HepG2 (cell line): Measurements from ENCODE around the gene PRKCE. TPM values are rescaled to one million over a fixed set of nuclear protein-coding genes. Genes with fewer than 3 reads are reported as not detected.

Experiments
- DNMT1 ChIP-seq: sonication (generic); formaldehyde crosslinking; IDR thresholded peaks from 2 replicates; pipeline ENCODE4 v1.5.1; 2020; ENCODE audit warnings: mild to moderate bottlenecking, missing genetic modification reagents
- GZF1 ChIP-seq: sonication (generic); formaldehyde crosslinking; IDR thresholded peaks from 2 replicates; pipeline ENCODE4 v1.5.1; 2020; ENCODE audit warnings: mild to moderate bottlenecking, missing genetic modification reagents
- KDM6A ChIP-seq: IDR thresholded peaks from 2 replicates; pipeline ENCODE4 v1.6.1; 2016; ENCODE audit warnings: low read depth
- KMT2B ChIP-seq: IDR thresholded peaks from 2 replicates; pipeline ENCODE4 v1.6.1; 2016; ENCODE audit warnings: missing genetic modification reagents, missing compliant biosample characterization
- MED1 ChIP-seq: sonication (generic); formaldehyde crosslinking; IDR thresholded peaks from 2 replicates; pipeline ENCODE4 v1.4.0; 2020; ENCODE audit warnings: missing genetic modification reagents
- MLLT10 ChIP-seq: sonication (generic); formaldehyde crosslinking; IDR thresholded peaks from 2 replicates; pipeline ENCODE4 v1.4.0; 2020; ENCODE audit warnings: missing genetic modification reagents
- POLR2AphosphoS2 ChIP-seq: IDR thresholded peaks from 2 replicates; pipeline ENCODE4 v1.6.1; 2011; ENCODE audit warnings: low read depth, low read length, improper control_type of control experiment
- TOPORS ChIP-seq: sonication (generic); formaldehyde crosslinking; IDR thresholded peaks from 2 replicates; pipeline ENCODE4 v1.8.0; 2023; ENCODE audit warnings: mild to moderate bottlenecking, missing genetic modification reagents
- ZNF44 ChIP-seq: sonication (generic); formaldehyde crosslinking; IDR thresholded peaks from 2 replicates; pipeline ENCODE4 v1.5.1; 2020; ENCODE audit warnings: mild to moderate bottlenecking, missing genetic modification reagents
- polyA plus RNA-seq, 8 experiments: library from polyadenylated mRNA; depleted of rRNA in 3 of 8; stranded (reverse) in 7 of 8; unstranded in 1 of 8; fragments of >200 nt; fragmentation: Illumina TruSeq in 4 of 8; extraction: Trizol in 4 of 8; gene quantifications; 2 replicates each; pipeline versions ENCODE4 v1.2.1 to v1.2.3, GENCODE V29; 2011 to 2016; ENCODE audit warnings: low read depth in 4 of 8, missing spikeins in 1 of 8, mixed read lengths in 1 of 8; ENCODE audit not compliant: insufficient read depth in 1 of 8
- total RNA-seq, 5 experiments: library from RNA; depleted of rRNA; stranded (reverse); fragments of >200 nt; fragmentation: Illumina TruSeq; extraction: Trizol; gene quantifications; 2 replicates each; pipeline ENCODE4 v1.2.3, GENCODE V29; 2016; ENCODE audit warnings: low read depth in 1 of 5
- TF ChIP-seq, protein P1 (sequence below): sonication (generic); formaldehyde crosslinking; IDR thresholded peaks from 2 replicates; pipeline ENCODE4 v1.5.0; 2020; ENCODE audit warnings: mild to moderate bottlenecking, missing genetic modification reagents, borderline replicate concordance
- TF ChIP-seq, protein P2 (sequence below): sonication (generic); formaldehyde crosslinking; IDR thresholded peaks from 2 replicates; pipeline ENCODE4 v1.5.1; 2020; ENCODE audit warnings: mild to moderate bottlenecking, moderate library complexity, missing genetic modification reagents
- TF ChIP-seq, protein P3 (sequence below): sonication (generic); formaldehyde crosslinking; IDR thresholded peaks from 2 replicates; pipeline ENCODE4 v1.5.1; 2020; ENCODE audit warnings: missing genetic modification reagents, mild to moderate bottlenecking, borderline replicate concordance
- TF ChIP-seq, protein P4 (sequence below): sonication (generic); formaldehyde crosslinking; IDR thresholded peaks from 2 replicates; pipeline ENCODE4 v1.9.0; 2021; ENCODE audit warnings: missing genetic modification reagents, borderline replicate concordance
- TF ChIP-seq, protein P5 (sequence below): sonication (generic); formaldehyde crosslinking; IDR thresholded peaks from 2 replicates; pipeline ENCODE4 v1.4.0; 2020; ENCODE audit warnings: missing genetic modification reagents

PRKCE gene
- total and polyA plus RNA-seq, 2 of the 13 experiments (the other 11 are each of a cell fraction or from before 2014, with no cell fraction given): 1.0 to 3.9 TPM

DNA sequence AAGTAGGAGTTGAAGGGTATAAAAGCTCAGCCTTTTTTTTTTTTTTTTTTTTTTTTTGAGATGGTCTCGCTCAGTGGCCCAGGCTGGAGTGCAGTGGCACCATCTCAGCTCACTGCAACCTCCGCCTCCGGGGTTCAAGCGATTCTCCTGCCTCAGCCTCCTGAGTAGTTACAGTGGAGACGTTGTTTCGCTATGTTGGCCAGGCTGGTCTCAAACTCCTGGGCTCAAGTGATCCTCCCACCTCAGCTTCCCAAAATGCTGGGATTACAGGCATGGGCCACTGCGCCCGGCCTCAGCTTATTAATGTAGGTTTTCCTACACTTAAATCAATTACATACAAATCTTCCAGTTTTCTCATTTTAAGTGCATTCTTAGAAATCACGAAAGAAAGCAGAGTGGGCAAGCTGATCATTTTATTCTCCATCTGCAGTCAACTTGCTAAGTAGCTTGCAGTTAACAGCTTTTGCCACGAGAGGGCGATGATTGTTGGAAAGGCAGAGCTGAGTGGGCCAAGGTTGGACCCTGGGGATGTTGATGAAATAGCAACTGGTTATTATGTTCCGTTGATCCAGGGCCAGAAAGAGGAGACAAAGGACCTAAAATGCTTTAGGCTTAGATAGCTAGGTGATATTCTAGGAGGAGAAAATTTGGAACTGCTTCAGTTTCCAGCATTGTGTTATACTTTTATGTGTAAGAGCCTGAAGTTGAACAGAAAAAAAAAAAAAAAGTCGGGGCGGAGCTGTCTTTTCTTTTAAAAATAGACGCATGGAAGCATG lies 411.4 kb downstream of the PRKCE start (continued):
- TF ChIP-seq, protein P1, sequence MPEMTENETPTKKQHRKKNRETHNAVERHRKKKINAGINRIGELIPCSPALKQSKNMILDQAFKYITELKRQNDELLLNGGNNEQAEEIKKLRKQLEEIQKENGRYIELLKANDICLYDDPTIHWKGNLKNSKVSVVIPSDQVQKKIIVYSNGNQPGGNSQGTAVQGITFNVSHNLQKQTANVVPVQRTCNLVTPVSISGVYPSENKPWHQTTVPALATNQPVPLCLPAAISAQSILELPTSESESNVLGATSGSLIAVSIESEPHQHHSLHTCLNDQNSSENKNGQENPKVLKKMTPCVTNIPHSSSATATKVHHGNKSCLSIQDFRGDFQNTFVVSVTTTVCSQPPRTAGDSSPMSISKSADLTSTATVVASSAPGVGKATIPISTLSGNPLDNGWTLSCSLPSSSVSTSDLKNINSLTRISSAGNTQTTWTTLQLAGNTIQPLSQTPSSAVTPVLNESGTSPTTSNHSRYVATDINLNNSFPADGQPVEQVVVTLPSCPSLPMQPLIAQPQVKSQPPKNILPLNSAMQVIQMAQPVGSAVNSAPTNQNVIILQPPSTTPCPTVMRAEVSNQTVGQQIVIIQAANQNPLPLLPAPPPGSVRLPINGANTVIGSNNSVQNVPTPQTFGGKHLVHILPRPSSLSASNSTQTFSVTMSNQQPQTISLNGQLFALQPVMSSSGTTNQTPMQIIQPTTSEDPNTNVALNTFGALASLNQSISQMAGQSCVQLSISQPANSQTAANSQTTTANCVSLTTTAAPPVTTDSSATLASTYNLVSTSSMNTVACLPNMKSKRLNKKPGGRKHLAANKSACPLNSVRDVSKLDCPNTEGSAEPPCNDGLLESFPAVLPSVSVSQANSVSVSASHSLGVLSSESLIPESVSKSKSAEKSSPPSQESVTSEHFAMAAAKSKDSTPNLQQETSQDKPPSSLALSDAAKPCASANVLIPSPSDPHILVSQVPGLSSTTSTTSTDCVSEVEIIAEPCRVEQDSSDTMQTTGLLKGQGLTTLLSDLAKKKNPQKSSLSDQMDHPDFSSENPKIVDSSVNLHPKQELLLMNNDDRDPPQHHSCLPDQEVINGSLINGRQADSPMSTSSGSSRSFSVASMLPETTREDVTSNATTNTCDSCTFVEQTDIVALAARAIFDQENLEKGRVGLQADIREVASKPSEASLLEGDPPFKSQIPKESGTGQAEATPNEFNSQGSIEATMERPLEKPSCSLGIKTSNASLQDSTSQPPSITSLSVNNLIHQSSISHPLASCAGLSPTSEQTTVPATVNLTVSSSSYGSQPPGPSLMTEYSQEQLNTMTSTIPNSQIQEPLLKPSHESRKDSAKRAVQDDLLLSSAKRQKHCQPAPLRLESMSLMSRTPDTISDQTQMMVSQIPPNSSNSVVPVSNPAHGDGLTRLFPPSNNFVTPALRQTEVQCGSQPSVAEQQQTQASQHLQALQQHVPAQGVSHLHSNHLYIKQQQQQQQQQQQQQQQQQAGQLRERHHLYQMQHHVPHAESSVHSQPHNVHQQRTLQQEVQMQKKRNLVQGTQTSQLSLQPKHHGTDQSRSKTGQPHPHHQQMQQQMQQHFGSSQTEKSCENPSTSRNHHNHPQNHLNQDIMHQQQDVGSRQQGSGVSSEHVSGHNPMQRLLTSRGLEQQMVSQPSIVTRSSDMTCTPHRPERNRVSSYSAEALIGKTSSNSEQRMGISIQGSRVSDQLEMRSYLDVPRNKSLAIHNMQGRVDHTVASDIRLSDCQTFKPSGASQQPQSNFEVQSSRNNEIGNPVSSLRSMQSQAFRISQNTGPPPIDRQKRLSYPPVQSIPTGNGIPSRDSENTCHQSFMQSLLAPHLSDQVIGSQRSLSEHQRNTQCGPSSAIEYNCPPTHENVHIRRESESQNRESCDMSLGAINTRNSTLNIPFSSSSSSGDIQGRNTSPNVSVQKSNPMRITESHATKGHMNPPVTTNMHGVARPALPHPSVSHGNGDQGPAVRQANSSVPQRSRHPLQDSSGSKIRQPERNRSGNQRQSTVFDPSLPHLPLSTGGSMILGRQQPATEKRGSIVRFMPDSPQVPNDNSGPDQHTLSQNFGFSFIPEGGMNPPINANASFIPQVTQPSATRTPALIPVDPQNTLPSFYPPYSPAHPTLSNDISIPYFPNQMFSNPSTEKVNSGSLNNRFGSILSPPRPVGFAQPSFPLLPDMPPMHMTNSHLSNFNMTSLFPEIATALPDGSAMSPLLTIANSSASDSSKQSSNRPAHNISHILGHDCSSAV (CRISPR knock-in tag): no peak
- no peak for TF ChIP-seq MLLT10 (CRISPR knock-in tag)
- TF ChIP-seq MED1: peak; percentile 19; the same call in 1 of the 2 replicates
- no peak for TF ChIP-seq POLR2AphosphoS2
- TF ChIP-seq TOPORS (CRISPR knock-in tag): no peak
- TF ChIP-seq, protein P2, sequence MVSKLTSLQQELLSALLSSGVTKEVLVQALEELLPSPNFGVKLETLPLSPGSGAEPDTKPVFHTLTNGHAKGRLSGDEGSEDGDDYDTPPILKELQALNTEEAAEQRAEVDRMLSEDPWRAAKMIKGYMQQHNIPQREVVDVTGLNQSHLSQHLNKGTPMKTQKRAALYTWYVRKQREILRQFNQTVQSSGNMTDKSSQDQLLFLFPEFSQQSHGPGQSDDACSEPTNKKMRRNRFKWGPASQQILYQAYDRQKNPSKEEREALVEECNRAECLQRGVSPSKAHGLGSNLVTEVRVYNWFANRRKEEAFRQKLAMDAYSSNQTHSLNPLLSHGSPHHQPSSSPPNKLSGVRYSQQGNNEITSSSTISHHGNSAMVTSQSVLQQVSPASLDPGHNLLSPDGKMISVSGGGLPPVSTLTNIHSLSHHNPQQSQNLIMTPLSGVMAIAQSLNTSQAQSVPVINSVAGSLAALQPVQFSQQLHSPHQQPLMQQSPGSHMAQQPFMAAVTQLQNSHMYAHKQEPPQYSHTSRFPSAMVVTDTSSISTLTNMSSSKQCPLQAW: peak; percentile 36; the same call in 1 of the 2 replicates
- no peak for TF ChIP-seq ZNF44
- TF ChIP-seq KMT2B (CRISPR knock-in tag): 0 out of 2 replicates have a peak, but pooled peaks have one; percentile 39
- TF ChIP-seq, protein P3, sequence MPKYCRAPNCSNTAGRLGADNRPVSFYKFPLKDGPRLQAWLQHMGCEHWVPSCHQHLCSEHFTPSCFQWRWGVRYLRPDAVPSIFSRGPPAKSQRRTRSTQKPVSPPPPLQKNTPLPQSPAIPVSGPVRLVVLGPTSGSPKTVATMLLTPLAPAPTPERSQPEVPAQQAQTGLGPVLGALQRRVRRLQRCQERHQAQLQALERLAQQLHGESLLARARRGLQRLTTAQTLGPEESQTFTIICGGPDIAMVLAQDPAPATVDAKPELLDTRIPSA (CRISPR knock-in tag): no peak
- no peak for TF ChIP-seq KDM6A (CRISPR knock-in tag)
- TF ChIP-seq, protein P4, sequence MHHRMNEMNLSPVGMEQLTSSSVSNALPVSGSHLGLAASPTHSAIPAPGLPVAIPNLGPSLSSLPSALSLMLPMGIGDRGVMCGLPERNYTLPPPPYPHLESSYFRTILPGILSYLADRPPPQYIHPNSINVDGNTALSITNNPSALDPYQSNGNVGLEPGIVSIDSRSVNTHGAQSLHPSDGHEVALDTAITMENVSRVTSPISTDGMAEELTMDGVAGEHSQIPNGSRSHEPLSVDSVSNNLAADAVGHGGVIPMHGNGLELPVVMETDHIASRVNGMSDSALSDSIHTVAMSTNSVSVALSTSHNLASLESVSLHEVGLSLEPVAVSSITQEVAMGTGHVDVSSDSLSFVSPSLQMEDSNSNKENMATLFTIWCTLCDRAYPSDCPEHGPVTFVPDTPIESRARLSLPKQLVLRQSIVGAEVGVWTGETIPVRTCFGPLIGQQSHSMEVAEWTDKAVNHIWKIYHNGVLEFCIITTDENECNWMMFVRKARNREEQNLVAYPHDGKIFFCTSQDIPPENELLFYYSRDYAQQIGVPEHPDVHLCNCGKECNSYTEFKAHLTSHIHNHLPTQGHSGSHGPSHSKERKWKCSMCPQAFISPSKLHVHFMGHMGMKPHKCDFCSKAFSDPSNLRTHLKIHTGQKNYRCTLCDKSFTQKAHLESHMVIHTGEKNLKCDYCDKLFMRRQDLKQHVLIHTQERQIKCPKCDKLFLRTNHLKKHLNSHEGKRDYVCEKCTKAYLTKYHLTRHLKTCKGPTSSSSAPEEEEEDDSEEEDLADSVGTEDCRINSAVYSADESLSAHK (CRISPR knock-in tag): no peak
- no peak for TF ChIP-seq GZF1 (CRISPR knock-in tag)
- no peak for TF ChIP-seq DNMT1 (CRISPR knock-in tag)
- TF ChIP-seq, protein P5, sequence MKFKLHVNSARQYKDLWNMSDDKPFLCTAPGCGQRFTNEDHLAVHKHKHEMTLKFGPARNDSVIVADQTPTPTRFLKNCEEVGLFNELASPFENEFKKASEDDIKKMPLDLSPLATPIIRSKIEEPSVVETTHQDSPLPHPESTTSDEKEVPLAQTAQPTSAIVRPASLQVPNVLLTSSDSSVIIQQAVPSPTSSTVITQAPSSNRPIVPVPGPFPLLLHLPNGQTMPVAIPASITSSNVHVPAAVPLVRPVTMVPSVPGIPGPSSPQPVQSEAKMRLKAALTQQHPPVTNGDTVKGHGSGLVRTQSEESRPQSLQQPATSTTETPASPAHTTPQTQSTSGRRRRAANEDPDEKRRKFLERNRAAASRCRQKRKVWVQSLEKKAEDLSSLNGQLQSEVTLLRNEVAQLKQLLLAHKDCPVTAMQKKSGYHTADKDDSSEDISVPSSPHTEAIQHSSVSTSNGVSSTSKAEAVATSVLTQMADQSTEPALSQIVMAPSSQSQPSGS (CRISPR knock-in tag): 0 out of 2 replicates have a peak, but pooled peaks have one; percentile 59
